Liver (tissue), 9 donors: ENCODE measurements around the gene MSI2. TPM values are rescaled to one million over a fixed set of nuclear protein-coding genes. Genes with fewer than 3 reads are reported as not detected.

ENCODE experiments used
- DNase-seq: peaks from one replicate; pipeline ENCODE4 v3.0.0-alpha.2; 2017; ENCODE audit warnings: low spot score
- H3K27ac ChIP-seq, 2 donors: one replicate each; pipeline ENCODE4 v1.7.0; 2013; ENCODE audit warnings: inconsistent platforms in 2 of 2, low read length in 2 of 2, control low read depth in 1 of 2, low read depth in 1 of 2, mild to moderate bottlenecking in 1 of 2
- H3K27me3 ChIP-seq, 4 donors: one replicate each; pipeline versions ENCODE4 v1.6.1 to v1.7.0; 2013; ENCODE audit warnings: low read length in 3 of 4, inconsistent platforms in 1 of 4, mild to moderate bottlenecking in 1 of 4, moderate library complexity in 1 of 4; ENCODE audit not compliant: control insufficient read depth in 4 of 4, insufficient read depth in 4 of 4
- H3K36me3 ChIP-seq, 4 donors: one replicate each; pipeline versions ENCODE4 v1.6.1 to v1.7.0; 2013; ENCODE audit warnings: low read length in 3 of 4, mild to moderate bottlenecking in 3 of 4, low read depth in 1 of 4, moderate library complexity in 1 of 4; ENCODE audit not compliant: control insufficient read depth in 4 of 4, insufficient read depth in 3 of 4
- H3K4me1 ChIP-seq, 4 donors: one replicate each; pipeline versions ENCODE4 v1.6.1 to v1.7.0; 2013; ENCODE audit warnings: low read length in 3 of 4, mild to moderate bottlenecking in 3 of 4, moderate library complexity in 1 of 4; ENCODE audit not compliant: control insufficient read depth in 4 of 4, insufficient read depth in 4 of 4
- H3K4me3 ChIP-seq, 3 donors: one replicate each; pipeline versions ENCODE4 v1.6.1 to v1.7.0; 2013; ENCODE audit warnings: low read length in 3 of 3, control low read depth in 1 of 3, low read depth in 1 of 3, mild to moderate bottlenecking in 1 of 3
- H3K9ac ChIP-seq, 2 donors: one replicate each; pipeline ENCODE4 v1.7.0; 2013; ENCODE audit warnings: low read length in 2 of 2, mild to moderate bottlenecking in 2 of 2, moderate library complexity in 2 of 2, control low read depth in 1 of 2, low read depth in 1 of 2
- H3K9me3 ChIP-seq, 4 donors: one replicate each; pipeline versions ENCODE4 v1.6.1 to v1.7.0; 2013; ENCODE audit warnings: low read length in 3 of 4; ENCODE audit not compliant: control insufficient read depth in 4 of 4
- ATF3 ChIP-seq: IDR thresholded peaks from 2 replicates; pipeline ENCODE4 v1.6.1; 2016; ENCODE audit warnings: antibody characterized with exemption
- CTCF ChIP-seq: fragments of 150-350 bp; IDR thresholded peaks from 2 replicates; pipeline ENCODE4 v1.5.1; 2017; ENCODE audit warnings: improper control_type of control experiment, low read depth, low read length; ENCODE audit not compliant: missing input control
- EGR1 ChIP-seq, 2 donors: IDR thresholded peaks; 2 replicates each; pipeline ENCODE4 v1.6.1; 2016 to 2018; ENCODE audit warnings: antibody characterized with exemption in 2 of 2, low read depth in 2 of 2
- FOXA2 ChIP-seq: IDR thresholded peaks from 2 replicates; pipeline ENCODE4 v1.6.1; 2016; ENCODE audit warnings: antibody characterized with exemption
- GABPA ChIP-seq, 2 donors: IDR thresholded peaks in 1 of 2; conservative IDR thresholded peaks in 1 of 2; 2 replicates each; pipeline ENCODE4 v1.6.1; 2016; ENCODE audit warnings: antibody characterized with exemption in 2 of 2, mild to moderate bottlenecking in 1 of 2, moderate library complexity in 1 of 2
- HNF4A ChIP-seq, 2 donors: conservative IDR thresholded peaks; 2 replicates each; pipeline ENCODE4 v1.6.1; 2016; ENCODE audit warnings: antibody characterized with exemption in 2 of 2, mild to moderate bottlenecking in 2 of 2
- JUND ChIP-seq, 2 donors: IDR thresholded peaks; 2 replicates each; pipeline ENCODE4 v1.6.1; 2016; ENCODE audit warnings: antibody characterized with exemption in 2 of 2
- MAX ChIP-seq: IDR thresholded peaks from 2 replicates; pipeline ENCODE4 v1.6.1; 2016; ENCODE audit warnings: antibody characterized with exemption
- NR2F2 ChIP-seq: IDR thresholded peaks from 2 replicates; pipeline ENCODE4 v1.6.1; 2016; ENCODE audit warnings: antibody characterized with exemption
- RAD21 ChIP-seq, 2 donors: IDR thresholded peaks; 2 replicates each; pipeline ENCODE4 v1.6.1; 2016; ENCODE audit warnings: antibody characterized with exemption in 2 of 2, mild to moderate bottlenecking in 2 of 2
- REST ChIP-seq: IDR thresholded peaks from 2 replicates; pipeline ENCODE4 v1.6.1; 2016; ENCODE audit warnings: antibody characterized with exemption, mild to moderate bottlenecking
- RXRA ChIP-seq, 2 donors: IDR thresholded peaks; 2 replicates each; pipeline ENCODE4 v1.6.1; 2017 to 2018; ENCODE audit warnings: antibody characterized with exemption in 2 of 2, mild to moderate bottlenecking in 1 of 2
- TAF1 ChIP-seq: conservative IDR thresholded peaks from 2 replicates; pipeline ENCODE4 v1.6.1; 2016; ENCODE audit warnings: antibody characterized with exemption, mild to moderate bottlenecking
- YY1 ChIP-seq: IDR thresholded peaks from 2 replicates; pipeline ENCODE4 v1.6.1; 2016; ENCODE audit warnings: antibody characterized with exemption, mild to moderate bottlenecking
- ZBTB33 ChIP-seq: IDR thresholded peaks from 2 replicates; pipeline ENCODE4 v1.6.1; 2016; ENCODE audit warnings: antibody characterized with exemption
- WGBS: extraction: QIAGEN DNeasy Blood & Tissue Kit; methylation state at CpG from one replicate; pipeline ENCODE4 v1.1.7; 2013; 5-methylcytosine and 5-hydroxymethylcytosine counted together
- polyA plus RNA-seq, 2 donors: library from polyadenylated mRNA; stranded (reverse) in 1 of 2; unstranded in 1 of 2; fragments of 200-250 nt in 1 of 2; fragments of >200 nt in 1 of 2; fragmentation: Nextera tagmentation in 1 of 2; extraction: Ambion mirVana in 1 of 2; gene quantifications; one replicate each; pipeline versions ENCODE4 v1.2.1 to v1.2.3, GENCODE V29; 2013 to 2015
- total RNA-seq, 2 donors: library from RNA; depleted of rRNA; stranded (reverse); fragments of >200 nt; gene quantifications; one replicate each; pipeline ENCODE4 v1.2.3, GENCODE V29; 2014
- donor health status: healthy.
- donor health status: healthy.
- donor health status: healthy.
- donor health status: healthy.
- donor health status: healthy.

Gene MSI2
- total and polyA plus RNA-seq, 4 donors, result 5.7 to 15.6 (median 9.2) TPM

- no peak for DNase-seq
- no peak overlapping the region for H3K27ac ChIP-seq
- H3K36me3 ChIP-seq, result no peaks in the 10 kb centered on the region
- WGBS, result 92% methylated on average over 6 of the region's 6 CpGs
- no peaks in the 10 kb centered on the region for H3K4me1 ChIP-seq
- no peak overlapping the region for H3K9ac ChIP-seq
- TF ChIP-seq RAD21 (IDR thresholded peaks at IDR 0.05), result no peak
- no peak for TF ChIP-seq TAF1
- no peak for TF ChIP-seq ZBTB33
- no peak for TF ChIP-seq NR2F2
- TF ChIP-seq CTCF, result no peak
- no peak for TF ChIP-seq RXRA (IDR thresholded peaks at IDR 0.05)
- TF ChIP-seq REST, result no peak
- TF ChIP-seq GABPA (IDR thresholded peaks at IDR 0.05 in 1 of 2, conservative IDR thresholded peaks at IDR 0.05 in 1 of 2), result no peak
- TF ChIP-seq JUND (IDR thresholded peaks at IDR 0.05), result no peak
- TF ChIP-seq YY1, result no peak
- no peak for TF ChIP-seq FOXA2
- H3K9me3 ChIP-seq, result no peaks in the 10 kb centered on the region
- no peaks in the 10 kb centered on the region for H3K27me3 ChIP-seq
- no peak overlapping the region for H3K4me3 ChIP-seq
Observed at GRCh38 chr17:57499648-57500049, 243.3 kb downstream of the MSI2 start.

- TF ChIP-seq ATF3, result no peak
- TF ChIP-seq MAX, result no peak
- no peak for TF ChIP-seq REST
- no peak for TF ChIP-seq HNF4A (conservative IDR thresholded peaks at IDR 0.05)
- TF ChIP-seq EGR1 (IDR thresholded peaks at IDR 0.05; ENCODE audit: low read depth in 2 of 2), result no peak
- no peak for TF ChIP-seq ZBTB33
- TF ChIP-seq FOXA2, result no peak
- no peak for TF ChIP-seq YY1
- no peak overlapping the region for H3K27ac ChIP-seq
- no peaks in the 10 kb centered on the region for H3K36me3 ChIP-seq
- 93% methylated on average over 9 of the region's 9 CpGs for WGBS
- no peak overlapping the region for H3K4me3 ChIP-seq
- no peaks in the 10 kb centered on the region for H3K27me3 ChIP-seq
- no peaks in the 10 kb centered on the region for H3K9me3 ChIP-seq
- no peaks in the 10 kb centered on the region for H3K4me1 ChIP-seq
- no peak for DNase-seq
- no peak overlapping the region for H3K9ac ChIP-seq
Observed at GRCh38 chr17:57501016-57501415, 244.7 kb downstream of the MSI2 start.
